Measurements from ENCODE around the gene RIPPLY1.

RIPPLY1 gene, protein sequence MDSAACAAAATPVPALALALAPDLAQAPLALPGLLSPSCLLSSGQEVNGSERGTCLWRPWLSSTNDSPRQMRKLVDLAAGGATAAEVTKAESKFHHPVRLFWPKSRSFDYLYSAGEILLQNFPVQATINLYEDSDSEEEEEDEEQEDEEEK

DNA sequence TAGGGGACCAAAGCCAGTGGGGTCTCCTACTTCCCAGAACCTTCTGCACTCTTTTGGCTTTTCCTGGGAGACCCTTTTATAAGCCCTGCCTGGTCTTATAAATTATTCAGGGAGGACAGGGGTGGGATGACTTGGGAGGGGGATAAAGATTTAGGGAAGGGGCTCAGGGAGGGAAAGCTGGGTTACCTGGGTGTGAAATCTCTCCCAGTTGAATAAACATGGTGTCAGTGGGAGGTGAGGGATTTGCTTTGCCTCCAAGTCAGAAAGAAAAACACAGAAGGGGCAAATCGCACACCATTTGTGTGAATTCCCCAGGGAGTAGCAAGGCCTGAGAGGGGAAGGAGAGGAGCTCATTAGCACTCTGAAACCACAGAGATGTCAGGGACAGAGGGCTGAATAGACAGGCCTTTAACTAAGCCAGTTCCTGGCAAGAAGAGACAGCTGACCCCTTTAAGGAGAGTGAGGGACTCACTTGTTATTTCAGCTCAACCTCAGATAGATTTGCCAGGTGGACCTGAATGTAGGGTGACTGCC lies at the start of gene RIPPLY1:
Gene RIPPLY1, minus strand, starts transcription at position 51 of the 534 bp plus-strand sequence. CDS start 54 bp downstream, outside the sequence.
- no peak for DNase-seq (ENCODE audit: low read depth in 2 of 2)

DNA sequence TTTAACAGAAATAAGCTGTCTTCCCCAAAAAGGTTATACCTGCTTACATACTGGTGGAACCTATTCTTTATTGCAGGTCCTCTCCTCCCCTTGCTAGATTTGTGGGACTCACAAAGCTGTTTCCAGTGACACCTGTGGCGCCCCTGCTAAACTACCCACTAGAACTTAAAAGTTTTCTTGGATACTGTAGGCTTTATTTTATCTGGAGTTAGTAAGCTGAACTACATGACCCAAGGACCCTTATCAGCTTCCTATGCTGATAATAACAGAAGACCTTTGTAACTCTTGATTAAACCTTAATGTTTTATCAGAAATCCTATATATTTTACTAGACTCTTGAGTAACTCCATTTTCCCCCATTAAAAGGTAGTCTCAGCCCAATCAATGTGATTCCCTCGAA lies 49.4 kb upstream of the RIPPLY1 start:
- no peak for DNase-seq (ENCODE audit: low read depth in 2 of 2)

DNA sequence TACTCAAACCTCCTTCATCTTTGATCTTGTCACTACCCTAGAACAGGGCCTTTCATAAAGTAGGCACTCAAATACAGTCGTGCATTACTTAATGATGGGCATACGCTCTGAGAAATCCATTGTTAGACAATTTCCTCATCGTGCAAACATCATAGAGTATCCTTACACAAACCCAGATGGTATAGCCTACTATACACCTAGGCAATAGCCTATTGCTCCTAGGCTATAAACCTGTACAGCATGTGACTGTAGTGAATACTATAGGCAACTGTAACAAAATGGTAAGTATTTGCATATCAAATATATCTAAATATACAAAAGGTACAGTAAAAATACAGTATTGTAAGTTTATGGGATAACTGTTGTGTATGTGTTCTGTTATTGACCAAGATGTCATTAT lies 48.9 kb upstream of the RIPPLY1 start:
- no peak for DNase-seq (ENCODE audit: low read depth in 2 of 2)

DNA sequence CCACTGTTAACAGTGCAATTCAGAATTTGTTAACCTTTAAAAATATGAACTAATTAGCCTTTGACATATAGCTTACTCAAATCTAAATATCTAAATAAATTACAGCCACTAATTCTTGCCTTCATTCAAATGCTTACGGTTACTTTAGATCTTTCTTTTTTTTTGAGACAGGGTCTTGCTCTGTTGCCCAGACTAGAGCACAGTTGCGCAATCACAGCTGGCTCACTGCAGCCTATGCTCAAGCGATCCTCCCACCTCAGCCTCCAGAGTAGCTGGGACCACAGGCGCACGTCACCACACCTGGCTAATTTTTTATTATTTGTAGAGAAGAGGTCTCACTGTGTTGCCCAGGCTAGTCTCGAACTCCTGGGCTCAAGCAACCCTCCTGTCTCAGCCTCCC lies 48.1 kb upstream of the RIPPLY1 start:
- no peak for DNase-seq (ENCODE audit: low read depth in 2 of 2)

DNA sequence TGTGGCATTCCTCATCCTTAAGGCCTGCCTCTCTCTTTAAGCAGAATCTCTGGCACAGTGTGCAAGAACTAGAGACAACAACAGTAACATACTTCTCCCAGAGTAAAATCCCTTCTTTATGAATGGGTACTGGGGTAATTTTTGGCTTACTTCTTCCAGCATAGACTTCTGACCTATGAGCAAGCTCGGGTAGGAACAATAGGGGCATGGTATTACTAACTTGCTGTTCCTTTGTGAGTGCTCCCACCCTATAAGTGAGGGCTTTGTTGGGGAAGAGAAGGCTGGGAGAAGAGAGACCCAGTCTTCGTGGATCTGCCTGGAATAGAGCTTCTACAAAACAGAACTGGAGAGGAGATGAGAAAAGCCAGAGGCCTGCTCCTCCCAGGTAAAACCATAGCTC lies 47.2 kb upstream of the RIPPLY1 start:
- no peak for DNase-seq (ENCODE audit: low read depth in 2 of 2)

DNA sequence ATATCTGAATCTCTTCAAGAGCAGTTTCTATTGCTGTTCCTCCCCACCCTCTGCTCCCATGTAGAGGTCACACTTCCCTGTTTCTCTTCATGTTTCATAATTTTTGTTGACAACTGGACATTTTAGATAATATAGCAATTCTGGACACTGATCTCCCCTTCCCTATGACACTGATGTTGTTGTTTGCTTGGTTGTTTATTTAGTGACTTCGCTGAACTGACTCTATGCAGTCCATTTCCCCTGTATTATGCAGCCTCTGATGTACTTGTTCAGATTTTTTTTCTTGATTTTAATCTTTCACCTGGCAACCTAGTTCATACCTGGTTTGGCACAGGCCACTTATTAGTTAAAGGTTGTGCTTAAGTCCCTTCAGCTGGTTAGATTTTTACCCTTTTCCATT lies 46.2 kb upstream of the RIPPLY1 start:
- no peak for DNase-seq (ENCODE audit: low read depth in 2 of 2)

DNA sequence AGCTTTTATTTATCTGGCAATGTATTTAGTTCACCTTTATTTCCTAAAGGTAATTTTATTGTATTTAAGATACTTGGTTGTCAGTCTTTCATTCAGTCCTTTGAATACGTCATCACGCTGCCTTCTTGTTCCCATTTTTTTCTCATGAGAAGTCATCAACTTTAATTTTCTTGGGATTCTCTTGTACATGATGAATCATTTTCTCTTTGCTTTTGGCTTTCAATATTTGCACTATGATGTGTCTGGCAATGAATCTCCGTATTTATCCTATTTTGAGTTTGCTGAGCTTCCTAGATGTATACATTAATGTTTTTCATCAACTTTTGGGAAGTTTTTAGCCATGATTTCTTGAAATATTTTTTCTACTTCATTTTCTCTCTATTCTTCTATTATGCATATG lies 45.5 kb upstream of the RIPPLY1 start:
- DNase-seq (ENCODE audit: low read depth in 2 of 2), result no peak

DNA sequence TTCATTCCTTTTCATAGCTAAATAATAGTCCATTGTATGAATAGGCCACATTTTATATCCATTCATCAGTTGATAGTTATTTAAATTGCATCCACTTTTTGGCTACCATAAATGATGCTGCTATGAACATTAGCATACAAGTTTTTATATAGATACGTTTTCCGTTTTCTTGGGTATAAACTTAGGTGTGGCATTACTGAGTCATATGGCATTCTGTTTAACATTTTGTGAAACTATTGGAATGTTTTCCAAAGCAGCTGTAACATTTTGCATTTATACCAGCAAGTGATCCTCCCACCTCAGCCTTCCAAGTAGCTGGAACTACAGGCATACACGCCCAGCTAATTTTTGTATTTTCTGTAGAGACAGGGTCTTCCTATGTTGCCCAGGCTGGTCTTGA lies 43.3 kb upstream of the RIPPLY1 start:
- DNase-seq (ENCODE audit: low read depth in 2 of 2), result no peak

DNA sequence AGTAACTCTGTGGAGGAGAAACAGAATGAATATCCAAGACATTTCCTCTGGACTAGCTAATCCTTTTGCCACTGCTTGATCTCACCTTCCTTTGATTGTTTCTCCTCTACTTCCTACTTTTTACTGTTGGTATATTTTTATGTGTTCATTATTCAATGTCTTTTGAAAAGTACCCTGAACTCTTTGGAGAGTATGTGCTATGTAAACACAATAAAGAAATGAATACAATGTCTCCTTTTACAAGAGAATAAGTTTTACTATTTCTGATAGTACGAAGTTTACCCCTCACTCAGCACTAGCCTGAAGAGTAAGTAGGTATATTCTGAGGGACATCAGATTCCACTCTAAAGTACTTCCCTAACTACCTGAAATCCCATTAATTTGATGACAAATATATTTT lies 36.9 kb upstream of the RIPPLY1 start:
- DNase-seq (ENCODE audit: low read depth in 2 of 2), result no peak

DNA sequence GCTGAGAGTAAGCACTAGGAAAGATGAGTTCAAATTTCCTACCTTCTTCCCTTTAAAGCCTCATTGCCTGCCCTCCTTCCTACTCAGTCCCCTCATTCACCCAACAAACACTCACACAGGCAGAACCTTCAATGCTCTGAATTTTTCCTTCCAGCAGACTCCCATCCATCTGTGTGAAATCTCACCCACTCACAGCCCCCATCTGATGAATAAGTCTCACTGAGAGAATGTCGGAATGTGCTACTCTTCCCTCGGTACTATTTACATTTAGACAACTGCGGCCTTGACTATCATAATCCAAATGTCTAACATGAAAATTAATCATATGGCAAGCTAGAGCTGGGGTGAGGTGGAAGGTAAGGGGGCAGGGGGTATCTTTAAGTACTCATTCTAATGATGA lies 36.4 kb upstream of the RIPPLY1 start:
- no peak for DNase-seq (ENCODE audit: low read depth in 2 of 2)

DNA sequence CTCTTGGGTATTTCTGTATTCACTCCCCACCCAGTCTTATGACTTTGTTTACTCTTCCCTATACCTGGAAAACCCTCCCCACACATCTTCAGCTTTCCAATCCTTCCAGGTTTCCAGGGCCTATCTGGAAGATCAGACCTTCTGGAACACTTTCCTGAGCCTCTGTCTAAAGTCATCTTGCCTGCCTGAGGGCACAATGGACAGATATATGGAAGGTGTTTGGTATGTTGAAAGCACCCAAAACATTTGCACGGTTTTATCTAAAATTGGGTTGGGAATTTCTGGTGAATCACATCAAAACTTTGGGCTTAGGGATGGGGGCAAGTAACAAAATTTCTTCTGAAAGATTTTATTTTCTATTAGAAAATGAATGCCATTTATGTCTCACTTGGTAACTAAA lies 33.1 kb upstream of the RIPPLY1 start:
- DNase-seq (ENCODE audit: low read depth in 2 of 2), result no peak

DNA sequence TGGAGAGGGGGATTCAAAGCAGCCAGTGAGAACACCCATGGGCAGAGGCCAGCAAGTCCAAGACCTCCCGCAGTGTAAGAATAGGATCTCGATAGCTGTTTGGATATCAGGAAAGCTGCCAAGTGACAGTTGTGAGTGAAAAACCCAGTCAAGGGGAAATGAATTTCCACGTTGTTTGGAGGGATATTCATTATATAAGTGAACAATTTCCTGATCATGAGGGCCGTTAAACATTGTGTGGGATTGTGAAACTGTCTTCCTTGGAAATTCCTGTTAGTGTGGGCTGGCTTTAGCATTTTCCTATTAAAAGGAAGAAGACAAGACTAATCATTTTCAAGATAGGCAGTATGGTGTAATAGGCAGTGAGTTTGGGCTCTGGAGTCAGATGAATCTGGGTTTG lies 32.0 kb upstream of the RIPPLY1 start:
- DNase-seq (ENCODE audit: low read depth in 2 of 2), result no peak

DNA sequence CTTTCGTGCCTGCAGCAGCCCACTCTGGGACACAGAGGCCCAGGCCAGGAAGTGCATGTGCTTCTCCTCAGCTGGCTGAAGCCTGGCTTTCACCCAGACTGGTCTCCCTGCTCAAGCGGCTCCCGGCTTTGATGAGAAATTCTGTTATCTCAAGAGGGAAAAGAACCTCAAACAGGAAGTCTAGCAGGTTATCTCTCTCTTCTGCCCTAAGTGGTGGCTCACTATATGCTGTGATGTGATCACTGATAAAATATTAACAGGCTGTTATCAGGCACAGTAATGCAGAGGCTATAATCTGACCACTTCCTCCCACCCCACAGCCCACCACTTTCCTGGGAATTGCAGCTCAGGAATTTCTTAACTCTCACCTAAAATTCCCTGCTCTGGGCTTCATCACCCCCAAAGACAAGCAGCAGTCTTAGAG lies 30.4 kb upstream of the RIPPLY1 start:
- no peak for DNase-seq (ENCODE audit: low read depth in 2 of 2)

DNA sequence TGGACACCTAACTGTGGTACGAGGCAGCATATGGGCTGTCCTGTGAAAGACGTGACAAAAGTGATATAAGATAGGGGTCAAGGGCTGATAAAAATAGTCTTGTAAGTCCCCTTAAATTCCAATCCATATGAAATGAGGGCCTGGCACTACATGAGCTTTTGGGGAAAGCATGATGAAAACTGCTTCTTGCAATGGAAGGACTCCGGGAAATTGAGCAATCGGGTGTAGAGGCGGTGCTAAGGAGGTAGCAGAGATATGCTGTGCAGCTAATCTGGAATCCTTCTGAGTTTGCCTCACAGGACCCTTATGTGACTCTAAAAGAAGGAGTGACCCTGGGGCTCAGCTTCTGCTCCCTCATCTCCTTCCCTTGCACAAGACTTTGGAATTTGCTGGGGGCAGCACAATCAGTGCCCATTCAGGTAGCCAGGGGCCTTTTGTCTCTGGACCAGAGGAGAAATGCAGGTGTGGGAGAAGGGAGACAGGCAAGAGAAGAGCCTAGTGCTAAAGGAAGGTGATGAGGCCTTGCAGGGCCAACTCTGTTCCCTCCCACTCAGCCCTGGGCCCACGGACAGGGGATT lies 29.9 kb upstream of the RIPPLY1 start:
- no peak for DNase-seq (ENCODE audit: low read depth in 2 of 2)

DNA sequence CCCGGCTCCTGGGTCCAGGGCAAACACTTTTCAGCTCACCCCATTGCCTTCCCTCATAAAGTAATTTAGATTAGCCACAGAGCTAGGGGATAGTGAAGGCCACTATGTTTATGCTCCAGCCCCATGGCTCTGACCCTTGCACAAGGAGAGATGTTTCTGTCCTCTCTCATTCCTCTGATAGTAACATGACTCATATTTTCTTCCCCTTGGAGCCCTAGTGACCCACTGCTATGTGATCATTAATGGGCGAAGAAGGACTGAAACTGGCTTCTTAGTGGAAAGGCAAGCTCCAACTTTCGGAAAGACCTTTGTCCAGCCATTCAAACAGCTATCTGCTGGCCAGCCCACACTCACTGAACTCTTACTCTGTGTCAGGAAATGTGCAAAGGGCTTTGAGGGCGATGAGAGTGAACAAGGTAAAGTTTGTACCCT lies 29.4 kb upstream of the RIPPLY1 start:
- DNase-seq (ENCODE audit: low read depth in 2 of 2), result no peak

DNA sequence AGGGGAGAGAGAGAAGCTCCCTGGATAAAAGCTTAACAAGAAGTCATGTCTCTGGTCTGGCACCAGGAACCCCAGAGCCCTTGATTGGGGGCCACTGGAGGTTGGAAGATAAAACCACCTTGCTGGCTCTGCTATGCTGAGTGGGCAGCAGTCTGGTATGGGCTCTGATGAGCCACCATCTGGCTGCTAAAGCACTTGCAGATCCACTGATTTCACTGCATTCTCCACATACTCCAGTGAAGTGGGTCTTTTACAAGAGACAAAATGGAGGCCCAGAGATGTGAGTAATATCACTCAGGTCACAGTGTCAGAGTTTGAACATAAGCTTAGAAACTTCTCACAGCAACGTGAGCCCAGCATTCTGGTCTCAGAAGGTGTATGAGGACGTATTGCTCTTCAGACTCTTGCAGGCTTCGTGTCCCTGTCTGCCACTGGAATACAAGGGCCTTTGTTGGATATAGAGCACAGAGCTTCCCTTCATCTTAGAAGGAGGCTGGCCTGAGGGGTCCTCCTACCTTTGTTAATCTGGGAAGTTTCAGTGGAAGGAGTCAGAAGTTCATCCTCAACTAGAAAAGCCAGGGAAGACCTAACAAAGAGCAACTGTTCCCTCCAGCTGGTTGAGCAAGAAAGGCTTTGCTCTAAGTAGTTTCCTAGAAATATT lies 28.8 kb upstream of the RIPPLY1 start:
- no peak for DNase-seq (ENCODE audit: low read depth in 2 of 2)

DNA sequence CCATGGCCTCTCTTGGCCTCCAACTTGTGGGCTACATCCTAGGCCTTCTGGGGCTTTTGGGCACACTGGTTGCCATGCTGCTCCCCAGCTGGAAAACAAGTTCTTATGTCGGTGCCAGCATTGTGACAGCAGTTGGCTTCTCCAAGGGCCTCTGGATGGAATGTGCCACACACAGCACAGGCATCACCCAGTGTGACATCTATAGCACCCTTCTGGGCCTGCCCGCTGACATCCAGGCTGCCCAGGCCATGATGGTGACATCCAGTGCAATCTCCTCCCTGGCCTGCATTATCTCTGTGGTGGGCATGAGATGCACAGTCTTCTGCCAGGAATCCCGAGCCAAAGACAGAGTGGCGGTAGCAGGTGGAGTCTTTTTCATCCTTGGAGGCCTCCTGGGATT lies 25.1 kb upstream of the RIPPLY1 start:
- DNase-seq (ENCODE audit: low read depth in 2 of 2), result no peak

DNA sequence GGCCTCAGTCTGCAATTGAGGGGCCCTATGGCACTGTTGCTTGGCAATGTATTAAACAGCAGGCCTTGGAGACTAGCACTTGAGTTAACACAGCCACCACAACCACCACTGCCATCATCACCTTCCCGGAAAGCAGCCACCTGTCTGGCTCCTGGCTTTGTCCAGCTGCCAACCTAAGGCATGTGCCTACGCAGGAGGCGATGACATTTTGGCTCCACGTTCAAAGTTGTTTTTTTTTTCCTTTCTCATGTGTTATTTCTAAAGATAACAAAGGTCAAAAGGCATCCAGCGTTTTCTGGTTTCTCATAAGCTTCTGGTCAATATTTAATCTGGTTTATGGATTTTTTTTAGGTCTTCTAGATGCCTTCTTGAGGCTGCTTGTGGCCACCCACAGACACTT lies 24.6 kb upstream of the RIPPLY1 start:
- no peak for DNase-seq (ENCODE audit: low read depth in 2 of 2)

DNA sequence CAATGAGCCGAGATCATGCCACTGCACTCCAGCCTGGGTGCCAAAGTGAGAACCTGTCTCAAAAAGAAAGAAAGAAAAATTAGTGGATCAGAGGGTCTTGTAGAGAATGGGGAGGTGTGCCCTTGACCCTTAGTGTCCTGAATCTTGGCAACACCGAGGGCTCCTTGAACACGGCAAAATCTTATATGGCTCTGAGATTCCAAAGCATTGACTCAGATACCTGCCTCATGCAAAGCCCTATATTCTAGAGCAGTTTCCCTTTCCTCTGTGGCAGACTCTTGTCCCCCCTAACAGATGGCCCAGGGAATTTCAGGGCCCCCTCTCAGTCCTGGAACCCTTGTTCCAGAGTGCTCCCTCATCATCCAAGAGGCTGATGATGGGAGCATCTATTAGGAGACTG lies 23.9 kb upstream of the RIPPLY1 start:
- no peak for DNase-seq (ENCODE audit: low read depth in 2 of 2)

DNA sequence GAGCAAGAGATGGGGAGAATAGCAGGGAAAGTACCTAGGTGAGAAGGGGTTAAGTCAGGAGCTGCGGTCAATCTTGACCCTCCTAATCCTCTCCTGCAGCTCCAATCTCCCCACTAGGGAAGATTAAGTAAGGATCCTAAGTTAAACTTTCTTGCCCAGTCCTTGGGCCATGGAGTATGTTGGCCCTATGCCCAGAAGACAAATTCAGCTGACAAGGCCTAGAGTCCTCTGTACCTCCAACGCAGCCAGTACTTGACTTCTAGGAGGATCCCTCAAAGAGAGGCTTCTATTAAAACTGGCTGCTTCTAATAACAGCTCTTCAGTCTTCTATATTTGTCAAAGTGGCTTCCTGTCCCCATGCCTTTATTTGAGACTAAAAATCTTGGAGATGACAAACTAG lies 18.5 kb upstream of the RIPPLY1 start:
- DNase-seq (ENCODE audit: low read depth in 2 of 2), result no peak

DNA sequence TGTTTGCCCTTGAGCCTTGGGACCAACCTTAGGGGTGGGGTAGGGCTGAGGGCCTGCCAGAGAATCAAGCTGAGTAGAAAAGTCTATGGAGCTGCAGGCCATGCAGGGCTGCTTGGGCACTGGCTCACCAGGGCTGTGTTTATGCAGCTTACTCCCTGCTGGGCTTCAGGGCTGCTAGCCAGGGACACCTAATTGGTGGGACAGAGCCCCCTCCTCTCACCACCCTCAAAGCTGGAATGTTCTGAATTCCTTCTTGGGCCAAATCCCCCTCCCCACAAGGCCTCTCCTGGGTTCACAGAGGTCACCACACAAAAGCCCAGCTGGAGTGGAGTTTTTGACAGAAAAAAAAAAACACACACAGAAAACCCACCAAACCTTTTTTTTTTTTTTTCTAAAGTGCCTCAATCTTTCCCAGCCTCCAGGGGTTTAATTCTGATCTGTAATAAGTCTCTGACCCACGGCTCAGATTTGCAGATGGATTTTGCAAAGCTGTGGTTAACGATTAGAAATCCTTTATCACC lies 16.9 kb upstream of the RIPPLY1 start, which contains the start of gene CLDN2:
Gene CLDN2, plus strand, starts transcription at position 471 of the 521 bp plus-strand sequence. CDS start 7,827 bp downstream, outside the sequence.
- no peak for DNase-seq (ENCODE audit: low read depth in 2 of 2)

DNA sequence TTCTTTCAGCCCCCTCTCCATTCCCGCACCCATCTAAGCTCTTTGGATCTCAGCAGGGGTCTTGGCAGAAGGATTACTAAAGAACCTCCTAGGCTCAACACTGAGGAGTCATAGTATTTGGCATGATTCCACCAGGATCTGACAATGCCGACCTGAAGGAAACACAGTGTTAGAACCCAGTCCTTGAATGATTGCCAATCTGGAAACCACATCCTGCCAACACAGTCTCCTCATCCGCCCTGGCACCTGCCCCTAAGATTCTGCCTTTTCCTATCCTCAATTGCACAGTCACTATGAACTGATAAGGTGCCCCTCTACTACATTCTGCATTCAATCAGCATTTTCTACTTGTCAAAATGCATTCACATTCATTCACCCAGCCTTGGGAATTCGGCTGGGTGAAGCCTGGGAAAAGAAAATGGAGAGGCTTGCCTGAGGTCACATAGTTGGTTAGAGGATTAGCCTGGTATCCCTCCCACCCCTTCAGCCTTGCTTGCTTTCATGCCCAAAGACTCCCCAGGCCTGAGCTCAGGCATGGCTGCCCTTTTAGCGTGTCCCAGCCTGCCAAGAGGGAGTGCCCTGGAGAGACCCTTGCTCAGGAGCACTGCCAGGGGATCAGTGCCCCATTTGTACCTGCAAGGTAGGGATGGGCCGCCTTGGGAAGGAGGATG lies 14.8 kb upstream of the RIPPLY1 start:
- no peak for DNase-seq (ENCODE audit: low read depth in 2 of 2)
